ENCODE measurements around the gene TMEM191B.
"Not testable (repeated sequence)": the region's sequence is repeated elsewhere in the genome, so short reads cannot be mapped to it uniquely, and the experiment has no call there.

- TF ChIP-seq, protein P1, sequence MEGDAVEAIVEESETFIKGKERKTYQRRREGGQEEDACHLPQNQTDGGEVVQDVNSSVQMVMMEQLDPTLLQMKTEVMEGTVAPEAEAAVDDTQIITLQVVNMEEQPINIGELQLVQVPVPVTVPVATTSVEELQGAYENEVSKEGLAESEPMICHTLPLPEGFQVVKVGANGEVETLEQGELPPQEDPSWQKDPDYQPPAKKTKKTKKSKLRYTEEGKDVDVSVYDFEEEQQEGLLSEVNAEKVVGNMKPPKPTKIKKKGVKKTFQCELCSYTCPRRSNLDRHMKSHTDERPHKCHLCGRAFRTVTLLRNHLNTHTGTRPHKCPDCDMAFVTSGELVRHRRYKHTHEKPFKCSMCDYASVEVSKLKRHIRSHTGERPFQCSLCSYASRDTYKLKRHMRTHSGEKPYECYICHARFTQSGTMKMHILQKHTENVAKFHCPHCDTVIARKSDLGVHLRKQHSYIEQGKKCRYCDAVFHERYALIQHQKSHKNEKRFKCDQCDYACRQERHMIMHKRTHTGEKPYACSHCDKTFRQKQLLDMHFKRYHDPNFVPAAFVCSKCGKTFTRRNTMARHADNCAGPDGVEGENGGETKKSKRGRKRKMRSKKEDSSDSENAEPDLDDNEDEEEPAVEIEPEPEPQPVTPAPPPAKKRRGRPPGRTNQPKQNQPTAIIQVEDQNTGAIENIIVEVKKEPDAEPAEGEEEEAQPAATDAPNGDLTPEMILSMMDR (conservative IDR thresholded peaks at IDR 0.05), result not testable (repeated sequence)
- TF ChIP-seq ZFX (IDR thresholded peaks at IDR 0.05), result not testable (repeated sequence)
These were observed 15.8 kb downstream of the TMEM191B start for GRCh38 chr22:18543400-18543799.
